DMS153 treated with DMSO at 0.1 percent for 48 hours (cell line): ENCODE data around the gene ASGR1.

Experiments
- DNase-seq: peaks from one replicate; lab custom pipeline; 2025; ENCODE audit not compliant: unreplicated experiment; lab: John Stamatoyannopoulos, UW

Gene ASGR1

GRCh38 chr17:7124923-7125322 is 54.2 kb downstream of the ASGR1 start:
- DNase-seq, result no peak

- DNase-seq, result no peak
Observed at GRCh38 chr17:7123844-7124243, 55.3 kb downstream of the ASGR1 start.
